Panc1 (cell line): ENCODE data around the gene UBA52. TPM values are rescaled to one million over a fixed set of nuclear protein-coding genes. Genes with fewer than 3 reads are reported as not detected.

Source experiments
- ATAC-seq: fragments of 200-7000 bp; cut with Tn5 transposase; 2 replicates; pipeline ENCODE4 v1.9.1; 2020; ENCODE audit warnings: mild to moderate bottlenecking, moderate library complexity
- BruUV-seq: library from RNA; stranded (reverse); fragments of 400-500 nt; replicated peaks from 2 replicates; lab custom pipeline; 2021; lab: Mats Ljungman, UMichigan
- CTCF ChIA-PET: fragments of 300-600 bp; sonication (Branson Sonifier 250); formaldehyde crosslinking; loops from one replicate; lab custom pipeline; 2022; ENCODE audit warnings: antibody characterized with exemption; lab: Charles Lee
- POLR2A ChIA-PET: fragments of 300-600 bp; sonication (Branson Sonifier 250); formaldehyde crosslinking; loops from one replicate; lab custom pipeline; 2022; ENCODE audit warnings: antibody characterized with exemption; lab: Charles Lee
- DNase-seq: peaks from one replicate; pipeline ENCODE4 v3.0.0-alpha.2; 2010; ENCODE audit warnings: low read depth, low spot score
- H3K27ac ChIP-seq: 2 replicates; pipeline ENCODE4 v1.5.1; 2011; ENCODE audit warnings: mild to moderate bottlenecking, low read length, inconsistent platforms
- H3K27me3 ChIP-seq: fragments of 200-500 bp; sonication (Bioruptor generic); 2 replicates; pipeline ENCODE4 v1.6.0; 2014; ENCODE audit warnings: low read length, inconsistent platforms; ENCODE audit not compliant: control insufficient read depth, insufficient read depth
- H3K36me3 ChIP-seq: fragments of 200-500 bp; sonication (Bioruptor generic); 2 replicates; pipeline ENCODE4 v1.5.1; 2014; ENCODE audit warnings: inconsistent platforms, mild to moderate bottlenecking, low read length, moderate library complexity; ENCODE audit not compliant: control insufficient read depth, insufficient read depth
- H3K4me1 ChIP-seq: 2 replicates; pipeline ENCODE4 v1.5.1; 2011; ENCODE audit warnings: inconsistent platforms, mild to moderate bottlenecking, low read length, moderate library complexity; ENCODE audit not compliant: control insufficient read depth, insufficient read depth
- H3K4me3 ChIP-seq, 2 experiments: 2 replicates each; pipeline ENCODE4 v1.5.1; 2011 to 2012; ENCODE audit warnings: low read depth in 2 of 2, low read length in 2 of 2, mild to moderate bottlenecking in 2 of 2, inconsistent platforms in 1 of 2, moderate library complexity in 1 of 2
- H3K9me3 ChIP-seq: fragments of 200-500 bp; sonication (Bioruptor generic); 2 replicates; pipeline ENCODE4 v1.5.1; 2014; ENCODE audit warnings: low read depth, mild to moderate bottlenecking, inconsistent platforms, low read length, moderate library complexity; ENCODE audit not compliant: control insufficient read depth, insufficient read depth
- POLR2AphosphoS5 ChIP-seq: IDR thresholded peaks from 2 replicates; pipeline ENCODE4 v1.6.1; 2012; ENCODE audit warnings: mild to moderate bottlenecking, low read depth, low read length, moderate library complexity
- SIN3A ChIP-seq: IDR thresholded peaks from 2 replicates; pipeline ENCODE4 v1.6.1; 2012; ENCODE audit warnings: low read depth, mild to moderate bottlenecking, low read length, moderate library complexity, borderline replicate concordance; ENCODE audit not compliant: insufficient read depth
- TCF7L2 ChIP-seq: IDR thresholded peaks from 2 replicates; pipeline ENCODE4 v1.6.1; 2011; ENCODE audit warnings: mild to moderate bottlenecking, low read depth, low read length, inconsistent platforms
- in situ Hi-C: cut with HindIII; loops from 2 replicates; pipeline ENCODE4 v1.10.0; 2016; ENCODE audit warnings: low sequenced_read_pairs, low pct_unique_long_range_greater_than_20kb
- intact Hi-C: fragments of 100-400 bp; cut with micrococcal nuclease; formaldehyde crosslinking; loops from one replicate; pipeline ENCODE4 v1.10.0; 2022; ENCODE audit not compliant: unreplicated experiment
- total RNA-seq: library from RNA; stranded (reverse); gene quantifications from one replicate; pipeline ENCODE4 v1.2.1, GENCODE V29; 2021; ENCODE audit not compliant: unreplicated experiment
- TF ChIP-seq, protein P1 (sequence below), 2 experiments: IDR thresholded peaks; 2 replicates each; pipeline ENCODE4 v1.6.1; 2011 to 2012; ENCODE audit warnings: low read depth in 2 of 2, control low read depth in 1 of 2, low read length in 1 of 2, mild to moderate bottlenecking in 1 of 2, moderate library complexity in 1 of 2; ENCODE audit not compliant: insufficient read depth in 1 of 2
- TF ChIP-seq, protein P2 (sequence below): fragments of 450-650 bp; IDR thresholded peaks from 2 replicates; pipeline ENCODE4 v1.5.1; 2017; ENCODE audit warnings: mild to moderate bottlenecking

Gene UBA52
- total RNA-seq, 1 experiment from 2014 or later = 907 TPM

DNA sequence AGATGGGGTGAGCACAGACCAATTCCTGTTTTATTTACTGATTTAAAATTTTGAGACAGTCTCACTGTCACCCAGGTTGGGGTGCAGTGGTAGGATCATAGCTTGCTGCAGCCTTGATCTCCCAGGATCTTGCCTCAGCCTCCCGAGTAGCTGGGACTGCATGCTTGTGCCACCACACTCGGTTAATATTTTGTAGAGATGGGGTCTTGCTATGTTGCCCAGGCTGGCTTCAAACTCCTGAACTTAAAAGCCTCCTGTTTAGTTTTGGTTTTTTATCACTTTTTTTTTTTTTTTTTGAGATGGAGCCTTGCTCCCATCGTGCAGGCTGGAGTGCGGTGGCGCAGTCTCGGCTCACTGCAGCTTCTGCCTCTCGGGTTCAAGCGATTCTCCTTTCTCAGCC lies 4.7 kb downstream of the UBA52 start:
- TF ChIP-seq, protein P1, sequence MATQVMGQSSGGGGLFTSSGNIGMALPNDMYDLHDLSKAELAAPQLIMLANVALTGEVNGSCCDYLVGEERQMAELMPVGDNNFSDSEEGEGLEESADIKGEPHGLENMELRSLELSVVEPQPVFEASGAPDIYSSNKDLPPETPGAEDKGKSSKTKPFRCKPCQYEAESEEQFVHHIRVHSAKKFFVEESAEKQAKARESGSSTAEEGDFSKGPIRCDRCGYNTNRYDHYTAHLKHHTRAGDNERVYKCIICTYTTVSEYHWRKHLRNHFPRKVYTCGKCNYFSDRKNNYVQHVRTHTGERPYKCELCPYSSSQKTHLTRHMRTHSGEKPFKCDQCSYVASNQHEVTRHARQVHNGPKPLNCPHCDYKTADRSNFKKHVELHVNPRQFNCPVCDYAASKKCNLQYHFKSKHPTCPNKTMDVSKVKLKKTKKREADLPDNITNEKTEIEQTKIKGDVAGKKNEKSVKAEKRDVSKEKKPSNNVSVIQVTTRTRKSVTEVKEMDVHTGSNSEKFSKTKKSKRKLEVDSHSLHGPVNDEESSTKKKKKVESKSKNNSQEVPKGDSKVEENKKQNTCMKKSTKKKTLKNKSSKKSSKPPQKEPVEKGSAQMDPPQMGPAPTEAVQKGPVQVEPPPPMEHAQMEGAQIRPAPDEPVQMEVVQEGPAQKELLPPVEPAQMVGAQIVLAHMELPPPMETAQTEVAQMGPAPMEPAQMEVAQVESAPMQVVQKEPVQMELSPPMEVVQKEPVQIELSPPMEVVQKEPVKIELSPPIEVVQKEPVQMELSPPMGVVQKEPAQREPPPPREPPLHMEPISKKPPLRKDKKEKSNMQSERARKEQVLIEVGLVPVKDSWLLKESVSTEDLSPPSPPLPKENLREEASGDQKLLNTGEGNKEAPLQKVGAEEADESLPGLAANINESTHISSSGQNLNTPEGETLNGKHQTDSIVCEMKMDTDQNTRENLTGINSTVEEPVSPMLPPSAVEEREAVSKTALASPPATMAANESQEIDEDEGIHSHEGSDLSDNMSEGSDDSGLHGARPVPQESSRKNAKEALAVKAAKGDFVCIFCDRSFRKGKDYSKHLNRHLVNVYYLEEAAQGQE (IDR thresholded peaks at IDR 0.05; ENCODE audit: insufficient read depth in 1 of 2, low read depth in 2 of 2, low read length in 1 of 2) = no peak
- no peak for TF ChIP-seq POLR2AphosphoS5
- no peak for TF ChIP-seq SIN3A
- no peak for TF ChIP-seq TCF7L2
- TF ChIP-seq, protein P2, sequence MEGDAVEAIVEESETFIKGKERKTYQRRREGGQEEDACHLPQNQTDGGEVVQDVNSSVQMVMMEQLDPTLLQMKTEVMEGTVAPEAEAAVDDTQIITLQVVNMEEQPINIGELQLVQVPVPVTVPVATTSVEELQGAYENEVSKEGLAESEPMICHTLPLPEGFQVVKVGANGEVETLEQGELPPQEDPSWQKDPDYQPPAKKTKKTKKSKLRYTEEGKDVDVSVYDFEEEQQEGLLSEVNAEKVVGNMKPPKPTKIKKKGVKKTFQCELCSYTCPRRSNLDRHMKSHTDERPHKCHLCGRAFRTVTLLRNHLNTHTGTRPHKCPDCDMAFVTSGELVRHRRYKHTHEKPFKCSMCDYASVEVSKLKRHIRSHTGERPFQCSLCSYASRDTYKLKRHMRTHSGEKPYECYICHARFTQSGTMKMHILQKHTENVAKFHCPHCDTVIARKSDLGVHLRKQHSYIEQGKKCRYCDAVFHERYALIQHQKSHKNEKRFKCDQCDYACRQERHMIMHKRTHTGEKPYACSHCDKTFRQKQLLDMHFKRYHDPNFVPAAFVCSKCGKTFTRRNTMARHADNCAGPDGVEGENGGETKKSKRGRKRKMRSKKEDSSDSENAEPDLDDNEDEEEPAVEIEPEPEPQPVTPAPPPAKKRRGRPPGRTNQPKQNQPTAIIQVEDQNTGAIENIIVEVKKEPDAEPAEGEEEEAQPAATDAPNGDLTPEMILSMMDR = no peak
- no peak for DNase-seq
- Histone ChIP-seq H3K27me3 (no peaks in the 10 kb centered on the region), H3K4me3 (no peak overlapping the region), H3K4me1 (peaks cover 7% of the 10 kb centered on the region), H3K9me3 (no peaks in the 10 kb centered on the region), H3K36me3 (no peaks in the 10 kb centered on the region), H3K27ac (no peak overlapping the region)
- POLR2A ChIA-PET = interaction anchor here (0.7 kb wide), 1 partner anchor 118 kb away, joined by 11 read pairs; no protein-coding TSS in a partner anchor
- intact Hi-C loops = no loop called here
- CTCF ChIA-PET = no interaction called here
- ATAC-seq = no peak
- in situ Hi-C loops = no loop called here
- no TSS peak for BruUV-seq

DNA sequence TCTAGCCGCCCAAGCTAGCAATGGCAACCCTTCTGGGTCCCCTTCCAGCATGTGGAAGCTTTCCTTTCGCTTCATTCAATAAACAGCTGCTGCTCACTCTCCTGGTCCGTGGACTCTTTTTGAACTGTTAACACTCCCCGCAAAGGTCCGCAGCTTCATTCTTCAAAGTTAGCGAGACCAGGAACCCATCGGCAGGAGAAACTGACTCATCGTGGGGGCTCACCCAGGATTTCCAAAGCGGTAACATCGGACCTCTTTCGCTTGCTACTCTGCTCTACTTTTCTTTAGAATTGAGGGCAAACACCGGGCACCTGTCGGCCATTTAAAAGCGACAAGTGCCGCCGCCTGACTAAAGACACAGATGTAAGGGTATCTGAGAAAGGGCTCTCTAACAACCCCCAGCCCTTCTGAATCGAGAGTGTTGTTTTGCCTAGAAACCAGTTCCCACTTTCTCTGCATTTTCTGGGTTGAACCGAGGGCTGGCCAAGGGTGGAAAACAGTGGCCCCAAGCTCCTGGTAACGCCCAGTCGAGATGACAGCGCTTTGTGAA lies 5.8 kb downstream of the UBA52 start:
- Histone ChIP-seq H3K27ac (no peak overlapping the region), H3K36me3 (no peaks in the 10 kb centered on the region), H3K27me3 (no peaks in the 10 kb centered on the region), H3K9me3 (no peaks in the 10 kb centered on the region), H3K4me1 (peaks cover 7% of the 10 kb centered on the region), H3K4me3 (no peak overlapping the region)
- DNase-seq = no peak
- POLR2A ChIA-PET = no interaction called here
- intact Hi-C loops = no loop called here
- no TSS peak for BruUV-seq
- CTCF ChIA-PET = no interaction called here
- TF ChIP-seq, protein P1 (IDR thresholded peaks at IDR 0.05; ENCODE audit: insufficient read depth in 1 of 2, low read depth in 2 of 2, low read length in 1 of 2) = no peak
- TF ChIP-seq TCF7L2 (no peak), SIN3A (no peak), POLR2AphosphoS5 (no peak)
- TF ChIP-seq, protein P2 = no peak
- no peak for ATAC-seq
- in situ Hi-C loops = no loop called here
